IPS-11a (cell line): Measurements from ENCODE around the gene CRAMP1.
A peak's percentile ranks its signal among the peaks of the same experiment; 100 is the strongest.
"Not testable (repeated sequence)": the region's sequence is repeated elsewhere in the genome, so short reads cannot be mapped to it uniquely, and the experiment has no call there.

Experiments used
- H3K4me3 ChIP-seq: one replicate; pipeline ENCODE4 v1.5.1; 2013; ENCODE audit warnings: low read depth, low read length, control low read depth

The CRAMP1 gene

GRCh38 chr16:1595511-1595910 lies 16.6 kb upstream of the CRAMP1 start:
- not testable (repeated sequence) for H3K4me3 ChIP-seq

- H3K4me3 ChIP-seq: no peak overlapping the region
Observed at GRCh38 chr16:1596516-1596915, 15.6 kb upstream of the CRAMP1 start.

- H3K4me3 ChIP-seq: no peak overlapping the region
Observed at GRCh38 chr16:1597154-1597553, 15.0 kb upstream of the CRAMP1 start.

GRCh38 chr16:1601031-1601430 lies 11.1 kb upstream of the CRAMP1 start:
- H3K4me3 ChIP-seq: no peak overlapping the region

GRCh38 chr16:1601489-1601888 lies 10.7 kb upstream of the CRAMP1 start:
- H3K4me3 ChIP-seq: no peak overlapping the region

GRCh38 chr16:1602285-1602684 lies 9.9 kb upstream of the CRAMP1 start:
- H3K4me3 ChIP-seq: no peak overlapping the region

- H3K4me3 ChIP-seq: no peak overlapping the region
Observed at GRCh38 chr16:1606774-1607173, 5.4 kb upstream of the CRAMP1 start.

GRCh38 chr16:1607971-1608370 lies 4.2 kb upstream of the CRAMP1 start:
- H3K4me3 ChIP-seq: no peak overlapping the region

GRCh38 chr16:1610071-1610898 lies 1.9 kb upstream of the CRAMP1 start:
- peak overlapping the region; percentile 52 for H3K4me3 ChIP-seq

- H3K4me3 ChIP-seq: no peak overlapping the region
Observed at GRCh38 chr16:1610899-1611632, 1.1 kb upstream of the CRAMP1 start.

- H3K4me3 ChIP-seq: peak overlapping the region; percentile 78
Observed at GRCh38 chr16:1613211-1613622, 1.1 kb downstream of the CRAMP1 start.

- peak overlapping the region; percentile 30 for H3K4me3 ChIP-seq
Observed at GRCh38 chr16:1613728-1614455, 1.7 kb downstream of the CRAMP1 start.

- H3K4me3 ChIP-seq: peak overlapping the region; percentile 60
Observed at GRCh38 chr16:1614456-1615102, 2.4 kb downstream of the CRAMP1 start.

GRCh38 chr16:1615761-1616160 lies 3.6 kb downstream of the CRAMP1 start:
- no peak overlapping the region for H3K4me3 ChIP-seq

- no peak overlapping the region for H3K4me3 ChIP-seq
Observed at GRCh38 chr16:1619976-1620375, 7.8 kb downstream of the CRAMP1 start.

GRCh38 chr16:1620391-1620790 lies 8.2 kb downstream of the CRAMP1 start:
- H3K4me3 ChIP-seq: no peak overlapping the region

GRCh38 chr16:1621851-1622250 lies 9.7 kb downstream of the CRAMP1 start:
- no peak overlapping the region for H3K4me3 ChIP-seq

GRCh38 chr16:1626327-1626726 lies 14.2 kb downstream of the CRAMP1 start:
- no peak overlapping the region for H3K4me3 ChIP-seq

- H3K4me3 ChIP-seq: no peak overlapping the region
Observed at GRCh38 chr16:1626776-1627175, 14.6 kb downstream of the CRAMP1 start.

- H3K4me3 ChIP-seq: no peak overlapping the region
Observed at GRCh38 chr16:1630450-1631213, 18.5 kb downstream of the CRAMP1 start.
